GM19035 (cell line): Measurements from ENCODE around the gene CDYL.

Experiments
- ATAC-seq: cut with Tn5 transposase; IDR thresholded peaks from one replicate; pipeline ENCODE4 v1.9.1; 2021; ENCODE audit not compliant: unreplicated experiment

CDYL gene

DNA sequence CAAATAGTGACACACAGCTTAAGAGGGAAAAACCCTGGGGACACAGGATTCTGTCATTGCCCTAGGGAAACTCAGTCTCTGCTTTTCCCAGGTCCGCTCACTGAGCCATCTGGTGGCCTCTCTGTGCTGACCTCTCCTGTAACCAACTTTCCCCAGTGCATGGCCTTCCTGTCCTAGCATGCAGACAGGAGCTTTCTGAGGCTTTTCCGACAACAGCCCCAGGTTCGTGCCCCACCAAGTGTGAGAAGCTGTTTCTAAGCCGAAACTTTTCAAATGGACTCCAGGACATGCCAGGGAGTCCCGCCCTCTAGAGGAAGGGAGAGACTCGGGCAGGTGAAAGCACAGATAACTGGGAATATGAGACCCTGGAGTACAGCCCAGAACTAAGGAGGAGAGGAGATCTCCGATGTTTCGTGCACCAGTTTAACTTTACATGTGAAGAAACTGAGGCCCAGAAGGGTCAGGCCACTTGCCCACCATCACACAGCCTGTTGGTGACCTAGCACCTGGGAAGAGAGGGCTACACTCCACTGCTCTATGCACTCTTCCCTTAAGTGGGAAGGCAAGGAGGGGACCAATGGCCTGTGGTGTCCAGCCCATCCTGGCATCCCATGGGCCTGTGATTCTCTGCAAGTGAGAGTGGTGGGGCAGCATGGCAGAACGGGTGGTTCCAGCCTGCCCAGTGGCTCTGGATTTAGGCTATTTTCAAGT lies 181.5 kb downstream of the CDYL start:
- no peak for ATAC-seq

DNA sequence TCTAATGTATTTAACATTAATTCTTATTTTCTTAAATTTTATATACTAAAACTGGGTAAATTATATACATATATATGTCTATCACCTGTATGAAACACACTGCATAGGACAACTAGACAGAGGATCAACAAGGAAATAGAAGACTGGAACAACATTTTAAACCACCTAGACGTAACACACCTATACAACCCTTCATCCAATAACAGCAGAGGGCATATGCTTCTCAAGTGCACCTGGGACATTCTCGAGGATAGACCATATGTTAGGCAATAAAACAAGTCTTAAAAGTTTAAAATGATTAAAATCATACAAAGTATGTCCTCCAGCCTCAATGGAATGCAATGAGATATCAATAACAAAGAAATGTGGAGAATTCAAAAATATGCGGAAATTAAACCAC lies 182.4 kb downstream of the CDYL start:
- ATAC-seq = no peak

DNA sequence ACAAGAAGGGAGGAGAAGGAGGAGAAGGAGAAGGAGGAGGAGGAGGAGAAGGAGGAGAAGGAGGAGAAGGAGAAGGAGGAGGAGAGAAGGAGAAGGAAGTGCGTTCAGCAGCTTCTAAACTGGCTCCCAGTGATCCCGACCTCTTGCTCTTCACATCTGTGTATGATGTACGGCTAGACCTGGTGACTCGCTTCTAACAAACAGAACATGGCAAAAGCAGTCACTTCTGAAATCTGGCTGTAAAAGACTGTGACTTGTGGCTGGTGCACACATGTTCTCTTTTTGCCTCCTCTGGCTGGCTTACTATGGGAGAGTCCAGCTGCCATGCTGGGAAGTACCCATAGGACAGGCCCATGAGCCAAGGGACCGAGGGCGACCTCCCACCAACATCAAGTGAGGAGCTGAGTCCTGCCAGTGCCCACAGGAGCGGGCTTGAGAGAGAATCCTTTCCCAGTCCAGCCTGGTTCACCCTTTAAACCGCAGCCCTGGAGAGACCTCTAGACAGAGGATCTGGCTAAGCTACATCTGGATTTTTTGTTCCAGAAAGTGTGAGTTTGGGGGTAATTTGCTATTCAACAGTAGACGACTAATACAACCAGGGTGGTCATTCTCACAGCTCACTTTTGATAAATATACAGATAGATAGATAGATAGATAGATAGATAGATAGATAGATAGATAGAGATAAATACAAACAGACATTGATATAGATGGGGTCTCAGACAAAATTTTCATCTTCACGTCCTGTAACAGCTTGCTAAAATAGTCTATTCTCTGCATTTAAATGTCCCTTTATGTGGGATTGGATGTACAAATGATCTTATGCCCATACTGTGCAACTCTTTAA lies 185.3 kb downstream of the CDYL start:
- ATAC-seq = no peak

DNA sequence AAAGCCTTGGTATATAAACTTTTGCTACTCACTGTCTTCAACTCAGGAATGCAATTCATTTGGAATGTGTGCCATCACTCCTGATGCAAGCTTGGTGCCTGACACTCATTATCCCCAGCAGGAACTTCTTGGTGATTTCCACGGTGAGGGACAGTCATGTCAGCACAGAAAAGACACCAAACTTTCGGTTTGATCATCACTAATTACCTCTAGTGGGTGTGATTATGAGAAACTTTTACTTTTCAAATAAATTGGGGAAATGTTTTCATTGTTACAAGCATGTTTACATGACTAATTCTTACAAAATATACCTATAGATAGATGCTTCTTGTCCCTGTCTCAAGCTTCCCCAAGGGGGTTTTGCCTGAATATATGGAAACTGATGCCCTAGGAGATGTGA lies 186.7 kb downstream of the CDYL start:
- no peak for ATAC-seq

DNA sequence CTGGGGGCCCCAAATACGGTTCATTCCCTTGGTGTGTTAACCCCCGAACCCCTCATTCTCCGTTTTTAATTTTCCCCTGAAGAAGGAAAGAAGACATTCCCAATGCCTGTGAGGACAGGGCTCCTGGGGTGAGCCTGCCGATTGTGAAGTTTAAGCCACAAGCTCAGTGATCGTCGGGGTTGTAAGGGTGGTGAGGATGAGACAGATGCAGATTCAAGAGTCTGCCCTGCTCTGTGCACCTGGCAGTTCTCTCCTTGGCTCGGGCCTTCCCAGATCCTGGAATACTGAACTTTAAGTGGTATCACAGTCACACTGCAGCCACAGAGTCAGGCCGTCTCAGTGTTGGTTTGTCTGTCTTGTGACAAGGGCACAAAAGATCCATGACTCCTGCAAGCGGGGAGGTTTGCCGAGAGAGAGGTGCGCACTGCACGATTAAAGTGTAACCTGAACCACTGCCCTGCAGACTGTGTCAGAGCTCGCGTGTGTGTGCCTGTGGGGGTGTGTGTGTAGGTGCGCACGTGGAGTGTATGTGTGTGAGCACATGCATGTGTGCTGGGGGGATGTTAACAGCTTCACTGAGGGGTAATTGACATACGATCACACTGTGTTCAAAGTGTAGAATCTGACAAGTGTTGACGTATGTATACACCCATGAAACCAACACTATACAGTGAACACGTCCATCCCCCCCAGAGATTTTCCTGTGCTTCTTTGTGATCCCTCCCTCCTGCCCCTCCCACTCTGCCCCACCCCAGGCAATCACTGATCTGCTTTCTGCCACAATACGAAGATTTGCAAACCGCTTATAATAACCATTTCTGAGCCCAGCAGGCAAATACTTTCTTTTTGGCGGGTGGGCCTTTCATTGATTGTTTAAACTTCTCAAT lies 188.7 kb downstream of the CDYL start:
- no peak for ATAC-seq

DNA sequence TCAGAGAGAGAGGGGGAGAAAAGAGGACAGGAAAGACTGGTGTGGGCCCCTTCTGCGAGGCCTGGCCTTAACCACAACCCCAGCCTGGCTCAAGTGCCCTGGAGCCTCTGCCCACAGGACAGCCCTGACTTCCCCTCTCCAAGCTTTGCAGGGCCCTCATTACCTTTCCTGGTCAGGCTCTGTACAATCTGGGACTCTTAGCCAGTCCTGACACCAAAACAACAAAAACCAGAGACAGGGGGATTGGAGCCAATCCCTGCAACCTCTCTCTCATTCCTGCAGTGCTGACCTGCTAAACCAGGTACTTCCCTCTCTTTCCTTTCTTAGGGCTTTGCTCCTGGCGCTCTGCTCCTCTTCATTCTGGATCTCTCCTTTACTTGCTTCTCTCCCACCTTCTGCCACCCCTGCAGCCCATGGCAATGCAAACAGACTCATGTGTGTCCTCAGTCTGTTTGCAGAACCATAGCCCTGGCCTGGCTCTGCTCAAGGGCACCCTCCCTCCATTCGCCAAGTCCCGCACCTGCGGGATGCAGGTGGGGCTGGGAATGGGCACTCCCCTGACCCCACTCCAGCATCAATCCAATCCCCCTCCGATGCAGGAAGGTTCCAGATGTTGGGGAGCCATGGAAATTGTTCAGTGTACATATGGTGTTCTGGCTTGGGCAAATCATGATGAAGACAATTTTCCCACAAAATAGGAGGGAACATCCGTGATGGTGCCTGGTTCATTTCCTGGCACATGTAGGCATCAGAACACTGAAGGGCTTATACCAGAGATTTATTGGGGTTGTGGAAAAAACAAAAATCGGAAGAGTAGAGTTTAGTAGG lies 189.6 kb downstream of the CDYL start:
- ATAC-seq = no peak

DNA sequence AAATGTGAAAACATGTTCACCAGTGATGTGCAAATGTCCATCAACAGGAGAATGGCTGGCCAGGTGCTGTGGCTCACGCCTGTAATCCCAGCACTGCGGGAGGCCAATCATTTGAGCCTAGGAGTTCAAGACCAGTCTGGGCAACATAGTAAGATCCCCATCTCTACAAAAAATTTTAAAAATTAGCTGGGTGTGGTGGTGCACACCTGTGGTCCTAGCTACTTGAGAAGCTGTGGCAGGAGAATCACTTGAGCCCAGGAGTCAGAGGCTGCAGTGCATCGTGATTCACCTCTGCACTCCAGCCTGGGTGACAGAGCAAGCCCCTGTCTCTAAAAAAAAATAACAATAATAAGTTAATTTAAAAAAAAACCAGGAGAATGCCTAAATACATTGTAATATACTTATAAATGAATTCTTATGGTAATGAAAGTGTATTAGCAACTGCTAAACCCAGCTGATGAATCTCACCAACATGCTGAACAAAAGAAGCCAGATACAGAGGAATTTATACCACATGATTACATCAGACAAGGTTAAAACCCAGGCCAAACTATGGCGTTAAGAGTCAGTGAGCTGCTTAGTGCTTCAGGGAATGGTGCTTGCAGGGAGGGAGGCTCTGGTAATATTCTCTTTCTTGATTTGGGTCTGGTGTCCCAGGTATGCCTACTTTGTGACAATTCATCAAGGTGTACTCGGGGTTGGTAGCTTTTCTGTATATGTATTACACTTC lies 191.3 kb downstream of the CDYL start:
- no peak for ATAC-seq

DNA sequence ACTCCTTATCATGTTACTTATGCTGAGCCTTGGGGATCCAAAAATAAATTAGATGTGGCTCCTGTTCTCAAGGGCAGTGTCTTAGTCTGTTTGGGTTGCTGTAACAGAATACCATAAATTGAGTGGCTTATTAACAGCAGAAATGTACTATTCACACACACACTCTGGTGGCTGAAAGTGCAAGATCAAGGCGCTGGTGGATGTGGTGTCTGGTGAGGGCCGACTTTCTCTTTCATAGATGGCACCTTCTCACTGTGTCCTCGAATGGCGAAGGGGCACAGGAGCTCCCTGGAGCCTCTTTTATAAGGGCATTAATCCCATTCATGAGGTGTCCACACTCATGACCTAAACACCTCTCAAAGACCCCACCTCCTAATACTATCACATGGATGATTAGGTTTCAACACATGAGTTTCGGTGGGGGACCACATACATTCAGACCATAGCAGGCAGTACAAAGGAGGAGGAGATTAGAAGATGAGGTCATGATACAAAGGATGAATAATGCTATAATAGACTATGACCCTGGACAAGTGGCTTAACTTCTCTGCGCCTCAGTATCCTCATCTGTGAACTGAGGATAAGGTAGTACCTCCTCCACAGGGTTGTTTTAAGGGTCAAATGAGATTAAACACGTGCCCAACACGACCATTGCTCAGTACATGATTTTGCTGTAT lies 193.5 kb downstream of the CDYL start:
- ATAC-seq = no peak

DNA sequence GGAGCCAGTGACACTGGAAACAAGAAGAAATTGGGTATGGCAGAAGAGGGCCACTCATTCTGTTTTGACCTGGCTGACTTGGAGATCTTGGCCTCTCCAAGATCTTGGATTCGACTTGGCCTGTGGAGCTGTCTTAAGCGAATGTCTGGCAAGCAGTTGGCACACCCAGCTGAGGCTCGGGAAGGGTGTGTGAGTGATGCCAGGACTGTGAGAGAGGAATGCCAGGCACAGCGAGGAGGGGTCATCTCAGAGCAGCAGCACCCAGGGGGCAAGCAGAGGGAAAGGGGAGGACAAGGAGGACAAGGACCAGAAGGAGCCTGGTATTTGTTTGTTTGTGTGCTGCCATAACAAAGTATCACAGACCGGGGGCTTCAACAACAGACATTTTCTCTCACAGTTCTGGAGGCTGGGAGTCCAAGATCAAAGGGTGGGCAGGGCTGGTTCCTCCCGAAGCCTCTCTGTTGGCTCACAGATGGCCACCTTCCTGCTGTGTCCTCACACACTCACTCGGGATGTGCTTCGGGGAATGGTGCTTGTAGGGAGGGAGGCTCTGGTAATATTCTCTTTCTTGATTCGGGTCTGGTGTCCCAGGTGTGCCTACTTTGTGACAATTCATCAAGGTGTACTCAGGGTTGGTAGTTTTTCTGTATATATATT lies 194.7 kb downstream of the CDYL start:
- no peak for ATAC-seq

DNA sequence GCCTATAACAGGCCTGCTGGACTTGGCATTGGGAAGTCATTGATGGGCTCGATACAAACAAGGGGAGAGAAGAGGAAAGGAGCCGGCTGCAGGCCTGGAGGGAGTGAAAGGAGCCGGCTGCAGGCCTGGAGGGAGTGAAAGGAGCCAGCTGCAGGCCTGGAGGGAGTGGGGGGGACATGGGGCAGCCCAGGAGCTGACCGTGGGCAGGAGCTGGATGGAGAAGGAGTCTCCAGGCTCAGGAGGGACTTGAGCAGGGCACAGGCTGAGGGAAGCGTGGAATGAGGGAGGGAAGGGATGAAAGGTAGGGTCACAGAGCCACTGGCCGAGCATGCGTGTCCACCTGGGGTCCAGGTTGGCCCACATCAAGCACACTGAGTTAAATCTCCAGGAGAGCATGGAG lies 195.6 kb downstream of the CDYL start:
- no peak for ATAC-seq

DNA sequence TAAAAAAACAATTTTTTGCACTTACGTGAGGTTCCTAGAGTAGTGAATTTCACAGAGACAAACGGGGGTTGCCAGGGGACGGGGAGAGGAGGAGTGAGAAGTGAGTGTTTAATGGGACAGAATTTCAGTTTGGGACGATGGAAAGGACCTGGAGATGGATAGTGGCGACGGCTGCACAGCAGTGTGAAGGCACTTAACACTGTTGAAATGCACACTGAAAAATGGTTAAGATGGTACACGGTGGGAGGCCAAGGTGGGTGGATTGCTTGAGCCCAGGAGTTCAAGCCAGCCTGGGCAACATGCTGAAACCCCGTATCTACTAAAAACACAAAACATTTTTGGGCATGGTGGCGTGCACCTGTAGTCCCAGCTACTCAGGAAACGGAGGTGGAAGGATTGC lies 196.2 kb downstream of the CDYL start:
- ATAC-seq = no peak

DNA sequence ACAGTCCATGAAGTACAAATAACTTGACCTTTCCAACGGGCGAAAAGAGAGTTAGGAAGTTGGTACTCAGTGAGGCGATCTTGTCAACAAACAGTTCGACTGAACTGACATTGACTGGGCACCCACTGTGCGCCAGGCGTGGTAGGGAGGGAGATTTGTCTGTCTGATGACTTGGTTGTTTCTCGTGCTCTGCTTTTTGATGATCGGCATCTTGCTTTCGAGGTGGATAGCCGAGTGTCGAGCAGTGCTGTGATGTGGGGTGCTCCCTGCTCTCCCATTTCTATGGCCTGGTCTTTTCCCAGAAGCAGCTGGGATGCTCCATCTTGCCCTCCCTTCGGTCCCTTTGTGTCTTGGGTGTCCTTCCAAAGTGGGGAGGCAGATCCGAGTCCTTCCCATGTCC lies 197.2 kb downstream of the CDYL start:
- ATAC-seq = no peak

DNA sequence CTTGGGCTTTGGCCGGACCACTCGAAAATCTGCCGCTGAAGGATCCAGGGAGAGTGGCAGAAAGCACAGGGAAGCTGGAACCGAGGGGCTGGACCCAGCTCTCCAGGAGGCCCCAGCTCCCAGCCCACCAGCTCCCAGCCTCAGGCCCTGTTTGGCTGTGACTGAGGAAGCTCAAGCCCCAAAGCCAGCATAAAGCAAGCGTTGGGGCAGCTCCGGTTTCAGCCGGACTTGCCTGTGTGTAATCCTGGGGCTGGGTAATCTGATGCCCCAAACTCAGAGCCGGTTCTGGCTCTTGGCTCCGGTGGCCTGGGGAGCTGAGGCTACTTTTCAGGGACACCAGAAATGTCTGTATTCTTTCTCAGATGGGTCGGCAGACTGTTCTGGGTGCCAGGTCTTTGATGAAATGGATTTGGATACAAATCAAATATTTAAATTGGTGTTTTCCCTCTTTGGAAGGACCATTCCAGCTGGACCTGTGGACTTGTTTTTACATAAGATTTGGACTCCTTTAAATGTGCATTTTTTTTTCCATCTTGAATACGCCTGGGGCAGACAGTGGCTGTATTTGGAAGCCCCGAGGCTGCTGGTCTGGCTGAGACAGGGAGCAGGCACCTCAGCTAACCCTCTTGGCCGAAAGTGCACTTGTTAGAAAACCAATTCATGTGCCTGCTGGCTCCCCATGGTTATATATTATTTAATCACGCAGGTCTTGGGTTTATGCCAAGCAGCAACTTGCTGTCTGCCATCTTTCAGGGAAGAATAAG lies 198.0 kb downstream of the CDYL start:
- no peak for ATAC-seq

DNA sequence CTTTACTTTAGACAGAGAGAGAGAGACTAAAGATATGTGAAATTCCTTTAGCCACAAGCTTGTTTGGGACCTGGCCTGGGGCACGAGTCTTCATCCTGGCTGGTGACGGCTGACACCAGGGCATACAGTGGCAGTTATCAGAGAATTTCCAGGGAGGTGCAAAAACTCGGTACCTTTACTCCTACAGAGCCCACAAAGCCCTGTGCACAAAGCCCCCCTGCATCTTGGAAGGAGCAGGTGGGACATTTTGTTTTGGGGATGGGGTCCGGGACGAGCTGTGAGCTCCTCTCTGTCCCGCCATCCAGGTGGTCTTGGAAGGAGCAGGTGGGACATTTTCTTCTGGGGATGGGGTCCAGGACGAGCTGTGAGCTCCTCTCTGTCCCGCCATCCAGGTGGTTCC lies 198.8 kb downstream of the CDYL start:
- no peak for ATAC-seq

DNA sequence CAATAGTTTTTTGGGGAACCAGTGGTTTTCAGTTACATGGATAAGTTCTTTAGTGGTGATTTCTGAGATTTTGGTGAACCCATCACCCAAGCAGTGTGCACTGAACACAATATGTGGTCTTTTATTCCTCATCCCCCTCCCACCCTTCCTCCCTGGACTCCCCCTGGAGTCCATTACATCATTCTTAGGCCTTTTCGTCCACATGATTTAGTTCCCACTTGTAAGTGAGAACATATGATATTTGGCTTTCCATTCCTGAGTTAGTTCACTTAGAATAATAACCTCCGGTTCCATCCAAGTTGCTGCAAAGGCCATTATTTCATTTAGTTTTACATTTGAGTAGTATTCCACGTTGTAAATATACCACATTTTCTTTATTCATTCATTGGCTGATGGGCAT lies 199.3 kb downstream of the CDYL start:
- no peak for ATAC-seq

DNA sequence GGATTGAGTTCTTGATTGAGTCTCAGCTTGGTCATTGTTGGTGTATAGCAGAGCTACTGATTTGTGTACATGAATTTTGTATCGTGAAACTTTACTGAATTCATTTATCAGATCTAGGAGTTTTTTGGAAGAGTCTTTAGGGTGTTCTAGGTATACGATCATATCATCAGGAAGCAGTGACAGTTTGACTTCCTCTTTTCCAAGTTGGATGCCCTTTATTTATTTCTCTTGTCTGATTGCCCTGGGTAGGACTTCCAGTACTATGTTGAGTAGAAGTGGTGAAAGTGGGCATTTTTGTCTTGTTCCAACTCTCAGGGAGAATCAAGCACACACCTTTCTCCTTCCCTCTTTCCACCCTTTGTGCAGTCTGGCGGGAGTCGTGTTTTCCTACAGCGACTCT lies 201.3 kb downstream of the CDYL start:
- ATAC-seq = no peak

DNA sequence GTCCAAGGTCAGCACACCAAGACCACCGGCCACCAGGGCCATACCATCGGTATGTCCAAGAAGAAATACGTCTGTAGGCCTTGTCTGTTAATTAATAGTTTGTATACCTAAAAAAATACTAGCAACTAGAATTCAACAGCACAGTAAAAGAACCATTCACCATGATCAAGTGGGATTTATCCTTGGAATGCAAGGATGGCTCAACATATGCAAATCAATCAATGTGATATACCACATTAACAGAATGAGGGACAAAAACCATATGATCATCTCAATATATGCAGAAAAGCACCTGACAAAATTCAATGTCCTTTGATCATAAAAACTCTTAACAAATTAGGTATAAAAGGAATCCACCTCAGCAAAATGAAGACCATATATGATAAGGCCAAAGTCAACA lies 203.2 kb downstream of the CDYL start:
- ATAC-seq = no peak

DNA sequence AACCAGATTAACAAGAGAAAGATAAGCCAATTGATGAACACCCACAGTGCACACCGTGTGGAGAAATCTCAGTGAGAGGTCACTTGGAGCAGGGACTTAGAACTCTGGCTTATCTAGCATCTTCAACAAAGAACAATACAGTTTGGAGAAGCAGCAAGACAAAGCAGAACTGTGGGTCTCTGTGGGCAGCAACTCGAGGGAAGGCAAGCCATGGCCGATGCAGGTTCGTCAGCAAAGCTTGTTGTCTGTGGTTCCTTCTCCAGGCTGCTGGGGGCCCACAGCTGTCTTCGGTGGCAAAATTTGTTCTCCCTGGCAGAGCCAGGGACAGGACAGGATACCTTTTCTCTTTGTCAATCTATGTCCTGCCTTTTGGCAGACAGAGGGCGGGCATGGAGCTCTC lies 205.6 kb downstream of the CDYL start:
- ATAC-seq = no peak
